ENCODE results near the gene ERF.

ERF gene

GRCh38 chr19:42244347-42245220, 10.3 kb downstream of the ERF start:
- peak; percentile 66 to 97 (median 90) for DNase-seq

GRCh38 chr19:42242512-42243409, 12.2 kb downstream of the ERF start, which contains the start of gene GSK3A:
GSK3A (minus strand) TSS chr19:42242602; CDS start chr19:42242465, 137 bp downstream.
- peak; percentile 97 to 100 (median 100) for DNase-seq

- peak in 6 of 56 donors; percentile 30 to 75 (median 48) for DNase-seq
These were observed 12.8 kb downstream of the ERF start for GRCh38 chr19:42242069-42242511.

GRCh38 chr19:42241279-42241678, 13.6 kb downstream of the ERF start:
- no peak for DNase-seq

- no peak for DNase-seq
These were observed 15.2 kb downstream of the ERF start for GRCh38 chr19:42239544-42240220.

- peak in 4 of 56 donors; percentile 8 to 22 (median 11) for DNase-seq
These were observed 19.7 kb downstream of the ERF start for GRCh38 chr19:42235181-42235580.

- no peak for DNase-seq
These were observed 20.6 kb downstream of the ERF start for GRCh38 chr19:42234364-42234763.

GRCh38 chr19:42233678-42234292, 21.1 kb downstream of the ERF start:
- no peak for DNase-seq

GRCh38 chr19:42233106-42233505, 21.8 kb downstream of the ERF start:
- DNase-seq = no peak

- DNase-seq = no peak
These were observed 22.5 kb downstream of the ERF start for GRCh38 chr19:42232435-42232834.

- no peak for DNase-seq
These were observed 24.4 kb downstream of the ERF start for GRCh38 chr19:42230571-42230970.

- DNase-seq = no peak
These were observed 25.0 kb downstream of the ERF start for GRCh38 chr19:42229855-42230351.

GRCh38 chr19:42229301-42229854, 25.6 kb downstream of the ERF start:
- DNase-seq = no peak

GRCh38 chr19:42228641-42229040, 26.3 kb downstream of the ERF start:
- no peak for DNase-seq

- no peak for DNase-seq
These were observed 28.0 kb downstream of the ERF start for GRCh38 chr19:42226886-42227285.

- no peak for DNase-seq
These were observed 29.1 kb downstream of the ERF start for GRCh38 chr19:42225718-42226292.

GRCh38 chr19:42224940-42225717, 29.8 kb downstream of the ERF start:
- DNase-seq = no peak

GRCh38 chr19:42220751-42221097, 34.2 kb downstream of the ERF start:
- no peak for DNase-seq

All from nucleus accumbens (tissue), 56 donors.